NCI-H2107 treated with DMSO at 0.1 percent for 48 hours (cell line): ENCODE results near the gene SMG7.
"Not testable (repeated sequence)": the region's sequence is repeated elsewhere in the genome, so short reads cannot be mapped to it uniquely, and the experiment has no call there.

Source experiments
- DNase-seq: peaks from one replicate; lab custom pipeline; 2025; ENCODE audit not compliant: unreplicated experiment; lab: John Stamatoyannopoulos, UW

The SMG7 gene, protein sequence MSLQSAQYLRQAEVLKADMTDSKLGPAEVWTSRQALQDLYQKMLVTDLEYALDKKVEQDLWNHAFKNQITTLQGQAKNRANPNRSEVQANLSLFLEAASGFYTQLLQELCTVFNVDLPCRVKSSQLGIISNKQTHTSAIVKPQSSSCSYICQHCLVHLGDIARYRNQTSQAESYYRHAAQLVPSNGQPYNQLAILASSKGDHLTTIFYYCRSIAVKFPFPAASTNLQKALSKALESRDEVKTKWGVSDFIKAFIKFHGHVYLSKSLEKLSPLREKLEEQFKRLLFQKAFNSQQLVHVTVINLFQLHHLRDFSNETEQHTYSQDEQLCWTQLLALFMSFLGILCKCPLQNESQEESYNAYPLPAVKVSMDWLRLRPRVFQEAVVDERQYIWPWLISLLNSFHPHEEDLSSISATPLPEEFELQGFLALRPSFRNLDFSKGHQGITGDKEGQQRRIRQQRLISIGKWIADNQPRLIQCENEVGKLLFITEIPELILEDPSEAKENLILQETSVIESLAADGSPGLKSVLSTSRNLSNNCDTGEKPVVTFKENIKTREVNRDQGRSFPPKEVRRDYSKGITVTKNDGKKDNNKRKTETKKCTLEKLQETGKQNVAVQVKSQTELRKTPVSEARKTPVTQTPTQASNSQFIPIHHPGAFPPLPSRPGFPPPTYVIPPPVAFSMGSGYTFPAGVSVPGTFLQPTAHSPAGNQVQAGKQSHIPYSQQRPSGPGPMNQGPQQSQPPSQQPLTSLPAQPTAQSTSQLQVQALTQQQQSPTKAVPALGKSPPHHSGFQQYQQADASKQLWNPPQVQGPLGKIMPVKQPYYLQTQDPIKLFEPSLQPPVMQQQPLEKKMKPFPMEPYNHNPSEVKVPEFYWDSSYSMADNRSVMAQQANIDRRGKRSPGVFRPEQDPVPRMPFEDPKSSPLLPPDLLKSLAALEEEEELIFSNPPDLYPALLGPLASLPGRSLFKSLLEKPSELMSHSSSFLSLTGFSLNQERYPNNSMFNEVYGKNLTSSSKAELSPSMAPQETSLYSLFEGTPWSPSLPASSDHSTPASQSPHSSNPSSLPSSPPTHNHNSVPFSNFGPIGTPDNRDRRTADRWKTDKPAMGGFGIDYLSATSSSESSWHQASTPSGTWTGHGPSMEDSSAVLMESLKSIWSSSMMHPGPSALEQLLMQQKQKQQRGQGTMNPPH

DNA sequence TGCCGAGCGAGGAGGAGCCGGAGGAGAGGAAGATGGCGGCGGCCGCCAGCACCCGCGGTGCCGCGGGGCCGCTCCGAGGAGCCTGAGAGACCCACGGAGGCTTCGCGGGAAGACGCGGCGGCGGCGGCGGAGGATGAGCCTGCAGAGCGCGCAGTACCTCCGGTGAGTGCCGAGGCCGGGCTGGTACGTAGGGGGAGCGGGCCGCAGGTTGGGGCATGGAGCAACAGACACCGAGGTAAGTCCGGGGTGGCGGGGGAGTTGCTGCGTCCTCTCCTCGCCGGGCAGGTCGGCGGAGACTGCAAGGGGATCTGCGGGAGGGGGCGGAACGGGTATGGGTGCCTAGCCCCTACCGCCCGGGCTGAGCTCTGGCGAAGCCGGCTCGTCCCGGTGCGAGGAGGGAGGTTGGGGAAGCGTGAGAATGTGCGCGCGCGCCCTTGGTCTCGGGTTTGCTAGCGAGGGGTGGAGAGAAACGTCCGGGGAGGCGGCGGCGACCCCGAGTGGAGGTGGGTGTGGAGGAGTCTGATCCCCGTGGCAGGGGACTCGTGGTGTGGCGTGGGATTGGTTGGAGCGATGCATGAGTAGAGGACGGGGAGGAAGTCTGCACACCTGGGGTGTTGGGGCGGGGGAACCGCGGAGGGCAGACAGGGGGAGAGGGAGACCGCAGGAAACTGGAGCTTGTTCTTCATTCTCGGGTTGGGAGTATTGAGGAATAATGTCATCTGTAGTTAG lies at the start of gene SMG7:
TSS of gene SMG7 (plus strand) at position 12 of the 729 bp plus-strand sequence. CDS start at position 134, 122 bp downstream.
- peak; percentile 42 for DNase-seq

- DNase-seq = no peak
Observed at GRCh38 chr1:183423541-183423940, 48.8 kb upstream of the SMG7 start.

DNA sequence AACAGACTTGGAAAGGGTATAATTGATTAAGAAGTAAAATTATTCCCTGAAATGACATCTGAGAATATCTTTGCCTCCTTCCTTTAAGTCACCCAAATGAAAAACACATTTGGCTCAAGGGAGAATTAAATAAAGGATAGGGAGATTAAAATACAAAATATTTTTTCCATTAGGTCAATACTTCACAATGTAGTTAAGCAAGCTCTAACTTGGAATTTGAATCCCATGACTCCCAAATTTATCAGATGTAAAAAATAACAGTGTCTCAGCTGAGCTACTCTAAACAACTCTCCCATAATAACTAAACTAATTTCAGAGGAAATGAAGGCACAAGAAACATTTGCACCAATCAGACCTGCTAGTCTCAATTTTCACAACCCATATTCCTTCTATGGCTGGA lies 47.6 kb upstream of the SMG7 start:
- DNase-seq = no peak

DNA sequence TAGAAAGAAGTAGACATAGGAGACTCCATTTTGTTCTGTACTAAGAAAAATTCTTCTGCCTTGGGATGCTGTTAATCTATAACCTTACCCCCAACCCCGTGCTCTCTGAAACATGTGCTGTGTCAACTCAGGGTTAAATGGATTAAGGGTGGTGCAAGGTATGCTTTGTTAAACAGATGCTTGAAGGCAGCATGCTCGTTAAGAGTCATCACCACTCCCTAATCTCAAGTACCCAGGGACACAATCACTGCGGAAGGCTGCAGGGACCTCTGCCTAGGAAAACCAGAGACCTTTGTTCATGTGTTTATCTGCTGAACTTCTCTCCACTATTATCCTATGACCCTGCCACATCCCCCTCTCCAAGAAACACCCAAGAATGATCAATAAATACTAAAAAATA lies 44.7 kb upstream of the SMG7 start:
- not testable (repeated sequence) for DNase-seq

DNA sequence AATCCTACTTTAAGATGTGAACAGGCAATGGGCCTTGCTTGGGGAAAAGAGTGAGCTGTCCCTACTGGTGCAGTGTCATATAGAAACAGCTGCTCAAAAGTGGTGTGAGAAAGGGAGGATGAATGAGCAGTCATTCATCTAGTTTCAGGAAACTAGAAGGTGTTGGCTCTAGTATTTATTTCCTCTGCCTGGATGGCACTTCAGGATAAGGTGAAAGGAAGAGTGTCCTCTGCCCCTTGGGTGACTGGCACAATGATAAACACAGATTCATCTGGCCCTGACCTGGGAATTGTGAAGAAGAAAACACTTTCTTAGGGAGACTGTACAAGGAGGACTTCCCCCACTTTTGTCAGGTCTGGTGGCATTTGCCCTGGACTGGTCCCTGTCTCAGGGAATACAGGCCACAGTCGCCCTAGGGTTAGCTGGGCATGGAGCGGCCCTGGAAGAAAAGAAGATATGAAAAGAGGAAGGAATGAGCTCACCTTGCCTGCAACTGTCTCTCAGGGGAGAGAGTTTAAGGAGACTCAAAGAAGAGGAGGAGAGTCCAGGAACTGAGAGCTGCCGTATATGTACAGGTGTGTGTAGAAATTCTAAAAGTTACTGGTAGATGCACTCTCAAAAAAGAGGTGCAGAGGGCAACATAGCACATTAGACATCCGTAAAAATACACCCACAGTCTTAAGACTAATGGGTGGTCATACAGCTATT lies 40.3 kb upstream of the SMG7 start:
- DNase-seq = no peak

DNA sequence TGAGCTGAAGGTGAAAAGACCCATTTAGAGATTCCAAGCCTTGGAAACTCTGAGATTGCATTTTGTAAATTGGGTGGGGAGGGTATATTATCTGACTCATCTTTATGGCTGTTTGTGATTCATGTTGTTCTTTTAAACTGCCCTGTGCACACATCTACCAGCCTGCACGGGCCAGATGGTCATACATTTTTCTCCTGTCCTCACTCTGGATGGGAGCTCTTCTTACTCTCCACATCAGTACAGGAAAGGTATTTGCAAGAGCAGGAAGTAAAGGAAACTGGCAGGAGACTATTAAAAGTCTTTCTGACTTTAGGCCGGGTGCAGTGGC lies 39.8 kb upstream of the SMG7 start:
- DNase-seq = no peak

DNA sequence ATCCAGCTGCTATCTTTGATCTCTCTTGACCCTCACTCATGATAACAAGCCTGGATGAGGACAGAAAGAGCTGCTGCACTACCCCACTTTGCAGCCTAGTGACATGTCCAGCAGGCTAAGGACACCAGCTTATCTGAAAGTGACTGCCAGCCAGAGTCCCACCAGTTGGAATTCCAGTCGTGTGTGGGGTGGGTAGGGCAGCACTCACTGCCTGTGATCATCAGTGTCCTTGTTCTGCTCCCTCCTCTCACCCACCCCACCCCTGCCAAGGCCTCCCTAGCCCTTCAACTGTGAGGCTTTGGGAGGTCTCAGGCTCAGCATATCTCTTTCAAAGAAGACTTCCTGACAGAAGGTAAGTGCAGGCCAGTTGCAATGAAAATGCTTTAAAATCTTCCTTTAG lies 38.6 kb upstream of the SMG7 start:
- no peak for DNase-seq

GRCh38 chr1:183435497-183435896 lies 36.8 kb upstream of the SMG7 start:
- no peak for DNase-seq

- DNase-seq = no peak
Observed at GRCh38 chr1:183438060-183438459, 34.2 kb upstream of the SMG7 start.

GRCh38 chr1:183443011-183443410 lies 29.3 kb upstream of the SMG7 start:
- no peak for DNase-seq

- no peak for DNase-seq
Observed at GRCh38 chr1:183443466-183443865, 28.8 kb upstream of the SMG7 start.

- no peak for DNase-seq
Observed at GRCh38 chr1:183444243-183444642, 28.1 kb upstream of the SMG7 start.

- no peak for DNase-seq
Observed at GRCh38 chr1:183449223-183449770, 23.0 kb upstream of the SMG7 start.

DNA sequence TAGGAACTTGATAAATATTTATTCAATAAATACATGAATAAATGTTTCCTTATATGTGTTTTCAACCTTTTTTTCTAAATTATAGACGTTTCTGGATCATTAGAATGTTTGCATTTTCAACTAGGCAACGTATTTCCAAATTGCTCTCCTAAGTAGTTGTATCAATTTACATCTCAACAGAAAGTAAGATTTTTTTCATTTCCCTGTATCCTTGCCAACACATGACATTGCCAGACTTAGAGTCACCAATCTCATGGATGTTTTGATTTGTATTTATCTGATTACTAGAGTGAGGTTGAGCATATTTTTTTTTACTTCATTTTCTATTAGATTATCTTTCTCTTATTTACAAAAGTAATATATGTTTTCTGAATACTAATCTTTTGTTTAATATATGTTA lies 22.2 kb upstream of the SMG7 start:
- DNase-seq = no peak

GRCh38 chr1:183454377-183454776 lies 17.9 kb upstream of the SMG7 start:
- no peak for DNase-seq

DNA sequence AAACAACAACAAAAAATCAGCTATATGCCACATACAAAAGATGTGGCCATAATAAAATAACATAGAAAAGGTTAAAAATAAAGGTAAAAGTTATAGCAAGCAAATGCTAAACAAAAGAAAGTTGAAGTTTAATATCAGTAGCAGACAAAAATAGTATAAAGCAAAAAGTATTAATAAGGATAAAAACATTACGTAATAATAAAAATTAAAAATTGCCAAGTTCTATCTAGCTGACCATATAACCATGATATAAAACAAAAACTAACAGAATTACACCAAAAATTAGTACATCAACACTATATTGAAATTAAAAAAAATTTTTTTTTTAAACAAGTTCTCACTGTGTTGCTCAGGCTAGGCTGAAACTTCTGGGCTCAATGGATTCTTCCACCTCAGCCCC lies 15.5 kb upstream of the SMG7 start:
- DNase-seq = no peak

DNA sequence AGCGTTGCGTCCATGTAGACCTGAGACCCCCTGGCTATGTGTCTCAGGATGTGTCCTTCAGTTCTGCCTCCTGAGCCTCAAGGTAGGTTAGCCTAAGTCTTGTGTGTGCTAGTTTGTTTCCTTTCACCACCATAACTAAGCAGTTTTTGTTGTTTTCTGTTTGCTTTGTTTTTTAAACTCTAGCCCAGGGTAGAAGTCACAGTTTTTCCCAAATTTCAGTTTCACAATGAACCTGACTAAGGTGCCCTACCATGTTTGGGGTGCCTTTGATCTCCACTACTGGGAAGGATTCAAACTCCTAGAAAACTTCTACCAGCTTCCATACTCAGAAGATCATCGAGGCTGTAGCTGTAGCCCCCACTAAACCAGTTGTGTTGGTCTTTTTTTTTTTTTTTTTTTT lies 14.8 kb upstream of the SMG7 start:
- DNase-seq = no peak

DNA sequence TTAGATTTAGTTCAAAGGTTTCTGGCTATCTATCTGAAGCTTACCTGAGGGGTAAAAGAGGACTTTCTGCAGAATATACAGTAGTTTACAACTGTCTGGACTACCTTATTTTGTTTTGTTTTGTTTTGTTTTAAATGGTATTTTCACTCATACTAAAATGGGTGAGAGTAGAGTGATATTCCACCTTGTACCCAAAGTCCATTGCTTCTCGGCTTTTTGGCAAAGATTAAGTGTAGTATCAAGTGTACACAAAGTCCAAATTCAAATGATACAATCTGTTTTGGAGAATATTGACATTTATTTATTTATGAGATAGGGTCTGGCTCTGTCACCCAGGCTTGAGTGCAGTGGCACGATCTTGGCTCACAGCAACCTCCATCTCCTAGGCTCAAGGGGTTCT lies 11.7 kb upstream of the SMG7 start:
- DNase-seq = no peak

- DNase-seq = no peak
Observed at GRCh38 chr1:183461350-183461749, 10.9 kb upstream of the SMG7 start.

- no peak for DNase-seq
Observed at GRCh38 chr1:183463566-183463965, 8.7 kb upstream of the SMG7 start.
